Activated CD8-positive, alpha-beta T cell treated with anti-CD3 and anti-CD28 coated beads for 36 hours (primary cell): ENCODE results near the gene POLR2F. TPM values are rescaled to one million over a fixed set of nuclear protein-coding genes. Genes with fewer than 3 reads are reported as not detected.

Experiments used
- ATAC-seq: fragments of 200-7000 bp; cut with Tn5 transposase; one replicate; pipeline ENCODE4 v1.10.0; 2021; ENCODE audit warnings: mild to moderate bottlenecking, moderate library complexity
- CTCF ChIA-PET: fragments of 350-600 bp; sonication (Branson Sonifier 250); formaldehyde crosslinking; loops from one replicate; lab custom pipeline; 2021; ENCODE audit warnings: antibody characterized with exemption; lab: Charles Lee
- POLR2A ChIA-PET: fragments of 350-600 bp; sonication (Branson Sonifier 250); formaldehyde crosslinking; loops from one replicate; lab custom pipeline; 2021; ENCODE audit warnings: antibody characterized with exemption; lab: Charles Lee
- DNase-seq: peaks from one replicate; pipeline ENCODE4 v3.0.0-alpha.2; 2020
- H3K27ac Mint-ChIP-seq: one replicate; pipeline ENCODE4 v1.8.0; 2021; ENCODE audit warnings: mild to moderate bottlenecking, mixed read lengths
- H3K27me3 Mint-ChIP-seq: one replicate; pipeline ENCODE4 v1.8.0; 2021; ENCODE audit warnings: mixed read lengths
- H3K36me3 Mint-ChIP-seq: one replicate; pipeline ENCODE4 v1.8.0; 2021; ENCODE audit warnings: low read depth, mixed read lengths
- H3K4me1 Mint-ChIP-seq: one replicate; pipeline ENCODE4 v1.8.0; 2021; ENCODE audit warnings: low read depth, mixed read lengths
- H3K4me3 Mint-ChIP-seq: one replicate; pipeline ENCODE4 v1.8.0; 2021; ENCODE audit warnings: mild to moderate bottlenecking, moderate library complexity, mixed read lengths
- H3K9me3 Mint-ChIP-seq: one replicate; pipeline ENCODE4 v1.8.0; 2021; ENCODE audit warnings: mixed read lengths
- intact Hi-C: fragments of 100-400 bp; cut with micrococcal nuclease; formaldehyde crosslinking; loops from one replicate; pipeline ENCODE4 v1.10.0; 2022
- total RNA-seq, 2 experiments: library from RNA; stranded (reverse); gene quantifications; one replicate each; pipeline ENCODE4 v1.2.3, GENCODE V29; 2021
- TF ChIP-seq, protein P1 (sequence below): fragments of 200-600 bp; IDR thresholded peaks from one replicate; pipeline ENCODE4 v1.8.0; 2022; ENCODE audit warnings: antibody characterized with exemption, mild to moderate bottlenecking

POLR2F gene
- total RNA-seq, 2 experiments from 2014 or later = 82.2 to 85.4 TPM

DNA sequence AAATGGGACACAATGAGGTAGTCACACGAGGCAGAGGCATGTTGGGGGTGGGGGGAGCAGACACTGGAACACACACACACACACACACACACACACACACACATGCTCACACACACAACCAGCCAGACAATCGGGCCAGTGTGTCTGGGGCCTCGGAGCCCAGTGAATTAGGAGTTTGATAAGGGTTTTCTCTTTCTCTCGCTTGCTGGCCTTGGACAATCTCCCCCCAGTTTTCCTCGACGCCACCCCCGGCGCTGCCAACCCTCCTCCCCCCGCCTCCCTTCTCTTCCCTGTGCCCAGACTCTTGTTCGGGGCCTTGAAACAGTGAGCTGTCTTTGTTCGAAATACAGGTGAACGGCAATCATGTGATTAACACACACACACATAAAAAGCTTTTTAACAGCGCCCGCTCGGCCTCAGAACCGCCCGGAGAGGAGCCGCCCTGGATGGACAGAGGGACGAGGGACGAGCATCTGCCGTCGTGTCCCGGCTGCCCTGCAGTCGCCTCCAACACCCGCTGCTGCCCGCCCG, 32.3 kb downstream of the POLR2F start:
- no peaks in the 10 kb centered on the region for H3K9me3 Mint-ChIP-seq
- ChIA-PET POLR2A (no interaction called here), CTCF (no interaction called here)
- intact Hi-C loops = no loop called here
- H3K36me3 Mint-ChIP-seq = no peaks in the 10 kb centered on the region
- no peak overlapping the region for H3K27ac Mint-ChIP-seq
- no peak for DNase-seq
- ATAC-seq = no peak
- H3K4me1 Mint-ChIP-seq = no peaks in the 10 kb centered on the region
- no peaks in the 10 kb centered on the region for H3K27me3 Mint-ChIP-seq
- TF ChIP-seq, protein P1, sequence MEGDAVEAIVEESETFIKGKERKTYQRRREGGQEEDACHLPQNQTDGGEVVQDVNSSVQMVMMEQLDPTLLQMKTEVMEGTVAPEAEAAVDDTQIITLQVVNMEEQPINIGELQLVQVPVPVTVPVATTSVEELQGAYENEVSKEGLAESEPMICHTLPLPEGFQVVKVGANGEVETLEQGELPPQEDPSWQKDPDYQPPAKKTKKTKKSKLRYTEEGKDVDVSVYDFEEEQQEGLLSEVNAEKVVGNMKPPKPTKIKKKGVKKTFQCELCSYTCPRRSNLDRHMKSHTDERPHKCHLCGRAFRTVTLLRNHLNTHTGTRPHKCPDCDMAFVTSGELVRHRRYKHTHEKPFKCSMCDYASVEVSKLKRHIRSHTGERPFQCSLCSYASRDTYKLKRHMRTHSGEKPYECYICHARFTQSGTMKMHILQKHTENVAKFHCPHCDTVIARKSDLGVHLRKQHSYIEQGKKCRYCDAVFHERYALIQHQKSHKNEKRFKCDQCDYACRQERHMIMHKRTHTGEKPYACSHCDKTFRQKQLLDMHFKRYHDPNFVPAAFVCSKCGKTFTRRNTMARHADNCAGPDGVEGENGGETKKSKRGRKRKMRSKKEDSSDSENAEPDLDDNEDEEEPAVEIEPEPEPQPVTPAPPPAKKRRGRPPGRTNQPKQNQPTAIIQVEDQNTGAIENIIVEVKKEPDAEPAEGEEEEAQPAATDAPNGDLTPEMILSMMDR = no peak
- H3K4me3 Mint-ChIP-seq = no peak overlapping the region

DNA sequence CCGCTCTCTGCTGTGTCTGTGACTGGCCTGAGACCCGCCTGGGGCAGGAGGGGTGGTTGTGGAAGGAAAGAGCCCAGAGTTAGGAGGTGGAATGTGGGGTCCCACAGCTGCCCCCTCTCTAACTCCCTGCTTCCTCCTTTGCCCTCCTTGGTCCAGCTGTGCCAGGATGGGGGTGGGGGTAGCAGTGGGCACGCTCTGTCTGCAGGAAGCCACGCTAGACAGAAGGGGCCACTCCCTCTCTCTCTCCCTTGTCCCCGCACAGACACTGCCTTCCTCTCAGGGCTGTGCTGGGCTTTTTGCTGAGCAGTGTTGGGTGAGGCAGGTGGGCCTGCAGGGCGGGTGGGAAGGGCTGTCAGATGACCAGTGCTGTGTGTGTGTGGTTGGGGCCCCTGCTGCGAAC, 32.9 kb downstream of the POLR2F start:
- intact Hi-C loops = no loop called here
- H3K27me3 Mint-ChIP-seq = no peaks in the 10 kb centered on the region
- H3K9me3 Mint-ChIP-seq = no peaks in the 10 kb centered on the region
- ATAC-seq (no peak), DNase-seq (no peak)
- no peak overlapping the region for H3K4me3 Mint-ChIP-seq
- no peaks in the 10 kb centered on the region for H3K36me3 Mint-ChIP-seq
- H3K4me1 Mint-ChIP-seq = no peaks in the 10 kb centered on the region
- TF ChIP-seq, protein P1 = no peak
- CTCF ChIA-PET = no interaction called here
- POLR2A ChIA-PET = no interaction called here
- H3K27ac Mint-ChIP-seq = no peak overlapping the region

DNA sequence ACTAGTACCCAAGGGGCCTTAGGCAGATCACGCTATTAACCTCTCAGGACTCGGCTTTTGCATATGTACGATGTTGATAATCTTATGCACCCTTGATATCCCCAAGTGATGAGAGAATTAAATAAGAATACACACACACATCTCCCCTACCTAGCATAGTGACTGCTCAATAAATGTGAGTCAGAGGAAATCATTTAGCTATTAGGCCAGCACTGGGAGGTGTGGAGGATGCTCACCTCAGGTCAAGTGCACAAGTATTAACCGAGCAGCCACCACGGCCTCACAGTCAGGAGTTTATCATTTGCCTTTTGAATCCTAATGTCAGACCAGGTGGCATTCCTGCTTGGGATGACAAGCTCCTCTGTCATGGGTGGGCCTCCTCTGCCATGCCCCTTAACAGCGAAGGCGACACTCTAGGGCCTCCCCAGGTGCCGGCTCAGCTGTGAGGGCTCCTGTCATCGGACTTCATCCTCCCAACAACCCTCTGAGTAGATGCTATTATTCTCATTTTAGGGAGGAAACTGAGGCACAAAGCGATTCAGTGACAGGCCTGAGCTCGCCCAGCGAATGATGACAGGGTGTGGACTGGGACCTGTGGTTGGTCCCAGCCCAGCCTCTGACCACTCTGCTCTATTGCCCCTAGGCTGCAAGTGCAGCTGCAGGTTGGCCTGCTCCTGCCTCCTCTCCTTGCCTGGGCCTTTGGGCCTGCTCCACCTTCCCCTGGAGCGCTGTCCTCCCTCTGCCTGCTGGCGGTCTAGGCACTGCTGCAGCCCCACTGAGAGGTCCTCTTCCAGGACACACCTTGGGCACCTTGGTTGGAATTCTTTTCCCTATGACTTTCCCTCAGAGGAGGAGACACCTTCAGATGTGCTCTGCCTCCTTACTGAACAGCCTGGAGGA, 35.9 kb downstream of the POLR2F start:
- ATAC-seq (no peak), DNase-seq (no peak)
- Mint-ChIP-seq H3K27ac (no peak overlapping the region), H3K9me3 (no peaks in the 10 kb centered on the region), H3K36me3 (no peaks in the 10 kb centered on the region), H3K4me1 (peaks cover 3% of the 10 kb centered on the region), H3K27me3 (no peaks in the 10 kb centered on the region), H3K4me3 (no peak overlapping the region)
- intact Hi-C loops = no loop called here
- TF ChIP-seq, protein P1 = no peak
- ChIA-PET POLR2A (no interaction called here), CTCF (interaction anchor here (0.7 to 0.9 kb wide), 2 partner anchors 24 to 63 kb away, joined by 3 to 4 read pairs; no protein-coding TSS in a partner anchor)

DNA sequence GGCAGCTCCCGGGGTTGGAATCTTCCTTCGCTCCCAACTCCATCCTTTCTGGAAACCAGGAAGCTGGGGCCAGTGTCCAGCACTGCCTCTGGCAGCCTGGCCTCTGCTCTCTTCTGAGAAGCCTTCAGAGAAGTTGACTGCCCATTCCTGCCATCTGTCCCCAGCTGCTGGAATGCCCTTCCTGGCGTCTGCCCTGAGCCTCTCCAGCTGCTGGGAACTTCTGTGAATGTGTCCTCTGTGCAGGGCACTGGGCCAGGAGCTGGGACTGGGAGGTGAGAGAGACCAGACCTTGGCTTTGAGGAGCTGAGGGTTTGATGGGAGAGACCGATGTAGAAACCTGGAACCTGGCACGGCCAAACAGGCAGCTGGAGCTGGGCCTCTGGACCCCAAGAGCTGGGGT, 36.8 kb downstream of the POLR2F start:
- Mint-ChIP-seq H3K27ac (no peak overlapping the region), H3K4me3 (no peak overlapping the region), H3K9me3 (no peaks in the 10 kb centered on the region), H3K4me1 (peaks cover 9% of the 10 kb centered on the region), H3K36me3 (no peaks in the 10 kb centered on the region), H3K27me3 (no peaks in the 10 kb centered on the region)
- intact Hi-C loops = no loop called here
- no peak for DNase-seq
- no peak for ATAC-seq
- TF ChIP-seq, protein P1 = no peak
- POLR2A ChIA-PET = no interaction called here
- CTCF ChIA-PET = no interaction called here

DNA sequence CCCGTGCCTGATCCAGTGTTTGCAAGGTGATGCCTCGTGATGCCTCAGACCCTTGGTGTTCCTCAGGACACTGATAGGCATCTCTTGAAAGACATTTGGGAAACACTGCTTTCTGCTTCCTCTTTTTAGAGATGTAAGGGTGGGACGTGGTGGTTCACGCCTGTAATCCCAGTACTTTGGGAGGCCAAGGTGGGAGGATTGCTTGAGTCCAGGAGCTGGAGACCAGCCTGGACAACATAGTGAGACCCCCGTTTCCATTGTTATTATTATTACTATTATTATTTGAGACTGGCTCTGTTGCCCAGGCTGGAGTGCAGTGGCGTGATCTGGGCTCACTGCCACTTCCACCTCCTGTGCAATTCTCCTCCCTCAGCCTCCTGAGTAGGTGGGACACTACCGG, 37.4 kb downstream of the POLR2F start:
- ChIA-PET CTCF (no interaction called here), POLR2A (no interaction called here)
- Mint-ChIP-seq H3K9me3 (no peaks in the 10 kb centered on the region), H3K27me3 (no peaks in the 10 kb centered on the region), H3K36me3 (no peaks in the 10 kb centered on the region), H3K27ac (no peak overlapping the region), H3K4me1 (peaks cover 14% of the 10 kb centered on the region), H3K4me3 (no peak overlapping the region)
- ATAC-seq (no peak), DNase-seq (no peak)
- TF ChIP-seq, protein P1 = no peak
- intact Hi-C loops = no loop called here
